Subcutaneous adipose tissue (tissue), 4 donors: ENCODE data around the gene KYAT1. TPM values are rescaled to one million over a fixed set of nuclear protein-coding genes. Genes with fewer than 3 reads are reported as not detected.

Source experiments
- total RNA-seq, 4 donors: library from RNA; depleted of rRNA; stranded (reverse); fragments of >200 nt; gene quantifications; one replicate each; pipeline ENCODE4 v1.1.0, GENCODE V29; 2016
- TF ChIP-seq, protein P1 (sequence below): fragments of 450-650 bp; IDR thresholded peaks from one replicate; pipeline ENCODE4 v1.5.1; 2016; ENCODE audit warnings: low read depth, mild to moderate bottlenecking, control low read depth, antibody characterized with exemption, moderate library complexity

The KYAT1 gene
- total RNA-seq, 4 donors from 2014 or later: 1.5 to 7.5 (median 2.1) TPM

DNA sequence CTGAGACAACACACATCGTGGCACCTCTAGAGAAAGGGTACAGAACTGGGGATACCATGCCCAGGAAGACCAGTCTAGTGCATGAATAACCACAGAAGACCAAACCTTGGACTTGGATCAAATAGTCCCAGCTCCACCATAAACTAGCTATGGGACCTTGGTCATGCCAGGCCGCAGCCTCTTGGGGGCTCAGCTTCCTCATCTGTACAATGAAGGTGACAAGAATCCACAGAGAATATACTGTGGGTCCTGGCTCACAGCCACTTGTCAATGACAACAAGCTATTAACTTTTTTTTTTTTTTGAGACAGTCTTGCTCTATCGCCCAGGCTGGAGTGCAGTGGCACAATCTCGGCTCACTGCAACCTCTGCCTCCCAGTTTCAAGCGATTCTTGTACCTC is 3.9 kb downstream of the KYAT1 start:
- TF ChIP-seq, protein P1, sequence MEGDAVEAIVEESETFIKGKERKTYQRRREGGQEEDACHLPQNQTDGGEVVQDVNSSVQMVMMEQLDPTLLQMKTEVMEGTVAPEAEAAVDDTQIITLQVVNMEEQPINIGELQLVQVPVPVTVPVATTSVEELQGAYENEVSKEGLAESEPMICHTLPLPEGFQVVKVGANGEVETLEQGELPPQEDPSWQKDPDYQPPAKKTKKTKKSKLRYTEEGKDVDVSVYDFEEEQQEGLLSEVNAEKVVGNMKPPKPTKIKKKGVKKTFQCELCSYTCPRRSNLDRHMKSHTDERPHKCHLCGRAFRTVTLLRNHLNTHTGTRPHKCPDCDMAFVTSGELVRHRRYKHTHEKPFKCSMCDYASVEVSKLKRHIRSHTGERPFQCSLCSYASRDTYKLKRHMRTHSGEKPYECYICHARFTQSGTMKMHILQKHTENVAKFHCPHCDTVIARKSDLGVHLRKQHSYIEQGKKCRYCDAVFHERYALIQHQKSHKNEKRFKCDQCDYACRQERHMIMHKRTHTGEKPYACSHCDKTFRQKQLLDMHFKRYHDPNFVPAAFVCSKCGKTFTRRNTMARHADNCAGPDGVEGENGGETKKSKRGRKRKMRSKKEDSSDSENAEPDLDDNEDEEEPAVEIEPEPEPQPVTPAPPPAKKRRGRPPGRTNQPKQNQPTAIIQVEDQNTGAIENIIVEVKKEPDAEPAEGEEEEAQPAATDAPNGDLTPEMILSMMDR: no peak

DNA sequence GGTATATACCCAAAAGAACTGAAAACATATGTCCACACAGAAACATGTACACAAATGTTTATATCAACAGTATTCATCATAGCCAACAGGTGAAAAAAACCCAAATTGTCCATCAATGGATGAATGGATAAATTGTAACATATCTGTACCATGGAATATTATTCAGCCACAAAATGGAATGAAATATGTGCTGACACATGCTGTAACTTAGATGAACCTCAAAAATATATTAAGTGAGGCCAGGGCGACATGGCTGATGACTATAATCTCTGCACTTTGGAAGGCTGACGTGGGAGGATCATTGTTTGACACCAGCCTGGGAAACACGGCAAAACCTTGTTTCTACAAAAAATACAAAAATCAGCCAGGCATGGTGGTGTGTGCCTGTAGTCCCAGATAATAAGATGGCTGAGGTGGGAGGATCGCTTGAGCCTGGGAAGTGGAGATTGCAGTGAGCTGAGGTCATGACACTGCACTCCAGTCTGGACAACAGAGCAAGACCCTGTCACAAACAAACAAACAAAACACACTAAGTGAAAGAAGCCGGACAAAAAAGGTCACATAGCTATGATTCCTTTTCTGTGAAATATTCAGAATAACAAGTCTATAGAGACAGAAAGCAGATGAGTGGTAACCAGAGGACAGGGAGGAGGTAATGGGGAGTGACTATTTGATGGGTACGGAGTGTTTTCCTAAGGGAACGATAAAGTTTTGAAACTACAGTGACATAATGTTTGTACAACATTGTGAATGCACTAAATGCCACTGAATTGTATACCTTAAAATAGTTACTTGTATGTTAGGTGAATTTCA is 11.4 kb downstream of the KYAT1 start:
- TF ChIP-seq, protein P1: no peak

DNA sequence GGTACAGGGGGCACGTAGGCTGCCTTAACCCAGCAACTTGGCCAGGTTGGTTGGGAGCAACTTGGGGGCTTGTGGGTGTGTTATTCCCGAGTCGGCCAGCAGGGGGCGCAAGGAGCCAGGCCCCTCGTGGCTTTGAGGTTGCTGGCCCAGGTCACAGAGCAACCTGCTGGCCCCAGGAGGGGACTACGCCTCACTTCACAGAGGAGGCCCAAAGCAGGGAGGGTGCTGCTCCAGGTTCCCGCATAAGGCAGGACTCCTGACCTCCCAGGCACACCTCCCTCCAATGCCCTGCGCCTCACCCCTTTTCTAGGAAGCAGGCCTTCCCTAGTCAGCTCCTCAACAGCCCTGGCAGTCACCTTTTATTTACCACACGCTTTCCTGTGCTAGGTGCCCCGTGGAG is 18.1 kb downstream of the KYAT1 start:
- TF ChIP-seq, protein P1: no peak

DNA sequence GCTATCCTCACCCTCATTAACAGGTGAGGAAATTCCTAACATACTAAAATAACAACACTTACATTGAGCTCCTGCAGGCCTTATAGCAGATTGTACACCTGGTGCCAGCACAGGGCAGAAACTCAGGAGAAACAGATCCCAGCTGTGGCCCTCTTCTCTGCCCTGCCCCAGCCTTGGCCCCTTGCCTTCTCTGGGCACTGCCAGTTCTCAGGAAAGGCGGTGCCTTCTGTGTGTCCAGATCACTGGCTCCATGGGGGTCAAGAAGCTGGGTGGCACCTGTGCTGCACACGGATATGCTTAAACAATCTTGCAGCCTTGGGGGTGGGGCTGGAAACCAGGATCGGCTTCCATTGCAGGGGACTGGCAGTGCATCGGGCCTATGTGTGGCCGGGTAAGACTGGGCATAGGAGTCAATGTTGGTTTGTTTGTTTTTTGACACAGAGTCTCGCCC is 19.3 kb downstream of the KYAT1 start:
- TF ChIP-seq, protein P1: no peak

DNA sequence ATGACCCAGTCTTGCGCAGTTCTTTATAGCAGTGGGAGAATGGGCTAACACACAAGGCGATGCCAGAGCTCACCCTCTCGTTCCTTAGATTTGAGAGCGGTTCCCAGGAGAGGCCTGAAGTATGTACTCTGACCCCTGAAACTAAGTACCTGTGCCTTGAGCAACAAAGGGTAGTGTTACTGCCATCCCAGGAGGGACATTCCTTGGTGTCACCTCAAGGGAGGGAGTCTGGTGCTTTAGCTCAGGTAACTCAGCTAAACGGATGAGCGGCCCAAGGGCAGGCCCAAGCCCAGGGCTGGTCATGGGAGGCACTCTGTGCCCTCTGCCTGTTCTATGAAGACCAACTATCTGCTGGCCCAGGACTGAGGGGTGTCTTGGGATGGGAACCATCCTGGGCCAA is 20.2 kb downstream of the KYAT1 start:
- TF ChIP-seq, protein P1: no peak

DNA sequence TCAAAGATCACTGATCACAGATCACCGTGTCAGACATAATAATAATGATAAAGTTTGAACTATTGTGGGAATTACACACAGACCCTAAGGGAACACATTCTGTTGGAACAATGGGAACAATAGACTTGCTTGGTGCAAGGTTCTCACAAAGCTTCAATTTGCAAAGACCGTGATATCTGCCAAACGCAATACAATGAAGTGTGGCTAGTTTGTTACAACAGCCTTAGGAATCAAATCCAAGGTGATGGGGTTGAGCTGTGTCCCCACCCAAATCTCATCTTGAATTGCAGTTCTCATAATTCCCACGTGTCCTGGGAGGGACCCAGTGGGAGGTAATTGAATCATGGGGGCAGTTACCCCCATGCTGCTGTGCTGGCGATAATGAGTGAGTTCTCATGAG is 20.8 kb downstream of the KYAT1 start:
- TF ChIP-seq, protein P1: no peak

DNA sequence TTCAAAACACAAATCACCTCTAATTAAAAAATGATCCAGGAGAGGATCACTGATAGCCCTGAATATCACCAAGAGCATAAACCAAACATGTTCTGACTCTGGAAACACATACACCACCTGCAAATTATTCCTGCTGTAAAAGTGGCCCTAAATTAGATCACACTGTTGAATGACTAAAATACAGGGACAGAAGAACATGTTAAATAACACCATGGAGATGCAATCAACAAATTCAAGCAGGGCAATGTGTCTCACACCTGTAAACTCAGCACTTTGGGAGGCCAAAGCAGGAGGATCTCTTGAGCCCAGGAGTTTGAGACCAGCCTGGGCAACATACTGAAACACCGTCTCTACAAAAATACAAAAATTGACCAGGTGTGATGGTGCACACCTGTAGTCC is 33.9 kb downstream of the KYAT1 start:
- TF ChIP-seq, protein P1: no peak
